PFSK-1 (cell line): ENCODE data around the gene XPR1.

ENCODE experiments used
- FOXP2 ChIP-seq: optimal IDR thresholded peaks from 2 replicates; pipeline ENCODE3; 2011; ENCODE audit warnings: borderline replicate concordance, control low read depth, inconsistent platforms; ENCODE audit not compliant: insufficient read depth; ENCODE audit errors: extremely low read length, extremely low read depth
- POLR2AphosphoS5 ChIP-seq: IDR thresholded peaks from 2 replicates; pipeline ENCODE4 v1.6.1; 2012; ENCODE audit warnings: low read depth, mild to moderate bottlenecking, control low read depth, low read length, moderate library complexity
- SIN3A ChIP-seq: IDR thresholded peaks from 2 replicates; pipeline ENCODE4 v1.6.1; 2012; ENCODE audit warnings: mild to moderate bottlenecking, low read length, moderate library complexity, borderline replicate concordance; ENCODE audit not compliant: insufficient read depth
- TAF1 ChIP-seq: IDR thresholded peaks from 2 replicates; pipeline ENCODE4 v1.6.1; 2012; ENCODE audit warnings: low read length, control low read depth, borderline replicate concordance; ENCODE audit not compliant: insufficient read depth
- TF ChIP-seq, protein P1 (sequence below), 2 experiments: IDR thresholded peaks; 2 replicates each; pipeline versions ENCODE4 v1.6.1 to v1.8.0; 2011 to 2012; ENCODE audit warnings: low read depth in 2 of 2, low read length in 2 of 2, control low read depth in 1 of 2, inconsistent platforms in 1 of 2, mild to moderate bottlenecking in 1 of 2, moderate library complexity in 1 of 2; ENCODE audit not compliant: insufficient read depth in 1 of 2

DNA sequence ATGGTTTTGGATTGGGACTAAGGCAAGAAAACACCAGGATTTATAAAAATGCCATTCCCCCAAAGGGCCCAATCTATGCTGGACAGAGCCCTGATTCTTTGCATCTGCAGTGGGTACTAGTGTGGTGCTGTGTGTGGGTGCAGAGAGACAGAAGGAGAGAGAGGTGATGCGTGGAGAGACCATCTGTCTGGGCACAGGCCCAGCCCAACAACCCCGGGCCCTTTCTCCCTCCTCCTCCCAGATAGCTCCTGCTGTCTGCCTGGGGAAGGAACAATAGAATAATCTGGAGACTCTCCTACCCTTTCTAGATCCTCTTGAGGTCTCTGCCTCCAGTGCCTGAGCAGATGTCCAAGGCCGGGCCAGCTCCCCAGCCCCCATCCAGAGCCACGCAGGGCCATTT lies 296.0 kb downstream of the XPR1 start:
- TF ChIP-seq POLR2AphosphoS5 (no peak), TAF1 (no peak), SIN3A (no peak), FOXP2 (no peak)
- TF ChIP-seq, protein P1, sequence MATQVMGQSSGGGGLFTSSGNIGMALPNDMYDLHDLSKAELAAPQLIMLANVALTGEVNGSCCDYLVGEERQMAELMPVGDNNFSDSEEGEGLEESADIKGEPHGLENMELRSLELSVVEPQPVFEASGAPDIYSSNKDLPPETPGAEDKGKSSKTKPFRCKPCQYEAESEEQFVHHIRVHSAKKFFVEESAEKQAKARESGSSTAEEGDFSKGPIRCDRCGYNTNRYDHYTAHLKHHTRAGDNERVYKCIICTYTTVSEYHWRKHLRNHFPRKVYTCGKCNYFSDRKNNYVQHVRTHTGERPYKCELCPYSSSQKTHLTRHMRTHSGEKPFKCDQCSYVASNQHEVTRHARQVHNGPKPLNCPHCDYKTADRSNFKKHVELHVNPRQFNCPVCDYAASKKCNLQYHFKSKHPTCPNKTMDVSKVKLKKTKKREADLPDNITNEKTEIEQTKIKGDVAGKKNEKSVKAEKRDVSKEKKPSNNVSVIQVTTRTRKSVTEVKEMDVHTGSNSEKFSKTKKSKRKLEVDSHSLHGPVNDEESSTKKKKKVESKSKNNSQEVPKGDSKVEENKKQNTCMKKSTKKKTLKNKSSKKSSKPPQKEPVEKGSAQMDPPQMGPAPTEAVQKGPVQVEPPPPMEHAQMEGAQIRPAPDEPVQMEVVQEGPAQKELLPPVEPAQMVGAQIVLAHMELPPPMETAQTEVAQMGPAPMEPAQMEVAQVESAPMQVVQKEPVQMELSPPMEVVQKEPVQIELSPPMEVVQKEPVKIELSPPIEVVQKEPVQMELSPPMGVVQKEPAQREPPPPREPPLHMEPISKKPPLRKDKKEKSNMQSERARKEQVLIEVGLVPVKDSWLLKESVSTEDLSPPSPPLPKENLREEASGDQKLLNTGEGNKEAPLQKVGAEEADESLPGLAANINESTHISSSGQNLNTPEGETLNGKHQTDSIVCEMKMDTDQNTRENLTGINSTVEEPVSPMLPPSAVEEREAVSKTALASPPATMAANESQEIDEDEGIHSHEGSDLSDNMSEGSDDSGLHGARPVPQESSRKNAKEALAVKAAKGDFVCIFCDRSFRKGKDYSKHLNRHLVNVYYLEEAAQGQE (IDR thresholded peaks at IDR 0.05; ENCODE audit: insufficient read depth in 1 of 2, low read depth in 2 of 2, low read length in 2 of 2): peak in 1 of 2 experiments; percentile 67; a peak in 1 of 4 replicates
